ENCODE measurements around the gene RASSF1.
A peak's percentile ranks its signal among the peaks of the same experiment; 100 is the strongest.

Gene RASSF1

DNA sequence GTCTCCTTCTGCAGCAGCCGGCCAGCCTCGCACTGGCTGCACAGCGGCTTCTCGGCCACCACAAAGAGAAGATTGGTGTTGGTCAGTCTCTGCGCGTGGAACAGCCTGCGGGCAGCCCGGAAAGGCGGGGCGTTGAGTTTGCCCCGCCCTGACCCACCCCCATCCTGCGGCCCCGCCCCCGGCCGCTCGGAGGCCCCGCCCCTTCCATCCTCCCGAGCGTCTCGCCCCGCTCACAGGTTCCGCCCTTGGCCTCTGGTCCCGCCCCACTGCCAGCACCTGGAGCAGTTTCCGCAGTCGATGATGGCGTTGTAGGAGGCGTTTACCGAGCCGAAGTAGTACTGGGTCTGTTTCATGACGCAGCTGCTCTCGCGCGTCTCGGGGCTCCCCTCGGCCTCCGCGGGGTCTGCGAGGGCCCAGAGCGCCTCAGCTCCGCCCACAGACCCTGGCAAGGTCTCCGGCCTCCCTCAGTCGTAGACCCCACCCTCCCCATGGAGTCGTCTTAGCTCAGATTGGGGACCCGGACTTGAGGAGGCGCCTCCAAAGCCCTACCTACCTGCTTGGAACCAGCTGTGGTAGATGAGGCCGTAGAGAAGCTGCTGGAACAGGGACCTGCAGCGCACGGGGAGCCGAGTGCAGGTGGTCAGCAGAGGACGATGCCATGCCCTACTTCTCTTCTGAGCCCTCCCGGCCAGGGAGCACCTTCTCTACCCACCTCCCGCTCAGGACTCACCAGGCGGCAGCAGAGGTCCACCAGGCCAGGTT lies 24.6 kb upstream of the RASSF1 start:
- peak; percentile 84 to 89 for DNase-seq (ENCODE audit: low read depth in 2 of 2)

DNA sequence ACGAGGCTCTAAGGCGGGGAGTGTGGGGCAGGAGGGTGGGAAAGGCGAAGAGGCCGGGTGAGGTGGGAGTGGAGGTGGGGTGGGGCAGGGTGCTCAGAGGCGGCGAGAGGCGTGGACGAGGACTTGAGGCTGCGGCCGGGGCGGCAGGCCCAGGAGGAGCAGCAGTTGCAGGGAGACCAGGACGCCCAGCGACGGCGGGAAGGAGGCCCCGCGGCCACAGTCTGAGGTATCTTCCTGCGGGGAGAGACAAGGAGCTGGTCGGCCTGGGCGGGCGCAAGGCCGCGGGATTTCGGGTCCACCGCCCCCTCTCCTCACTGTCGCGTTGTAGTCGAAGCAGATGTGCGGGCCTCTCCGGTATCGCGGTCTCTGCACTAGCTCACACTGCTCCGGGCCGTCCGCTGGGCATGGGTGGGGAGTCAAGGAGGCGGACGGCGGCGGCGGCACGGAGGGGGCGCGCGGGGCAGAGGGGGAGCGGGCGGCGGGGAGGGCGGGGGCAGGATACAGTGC lies 24.0 kb upstream of the RASSF1 start:
- no peak for DNase-seq (ENCODE audit: low read depth in 2 of 2)

DNA sequence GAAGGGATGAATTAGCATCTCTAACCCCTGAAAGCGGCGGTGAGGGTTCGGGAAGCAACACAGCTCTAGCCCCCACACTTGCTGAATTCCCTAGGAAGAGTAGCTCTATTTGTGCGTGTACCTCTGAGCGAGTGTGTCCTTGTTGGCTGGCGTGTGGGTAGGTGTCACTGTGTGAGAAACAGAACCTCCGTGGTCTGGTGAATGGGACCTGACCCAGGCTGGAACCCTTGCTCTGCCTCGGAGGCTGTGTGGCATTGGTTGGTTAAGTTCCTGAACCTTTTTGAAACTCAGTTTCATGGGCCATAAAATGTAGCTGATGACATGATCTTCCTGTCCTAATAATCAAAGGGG lies 19.1 kb upstream of the RASSF1 start:
- no peak for DNase-seq (ENCODE audit: low read depth in 2 of 2)

GRCh38 chr3:50358911-50359759 lies 18.5 kb upstream of the RASSF1 start, which contains the start of gene TMEM115:
Gene TMEM115, minus strand, starts transcription at chr3:50359521. Its CDS starts 458 bp downstream, at chr3:50359063.
- peak; percentile 92 to 94 for DNase-seq (ENCODE audit: low read depth in 2 of 2)

GRCh38 chr3:50358355-50358910 lies 17.8 kb upstream of the RASSF1 start:
- DNase-seq (ENCODE audit: low read depth in 2 of 2) = no peak

DNA sequence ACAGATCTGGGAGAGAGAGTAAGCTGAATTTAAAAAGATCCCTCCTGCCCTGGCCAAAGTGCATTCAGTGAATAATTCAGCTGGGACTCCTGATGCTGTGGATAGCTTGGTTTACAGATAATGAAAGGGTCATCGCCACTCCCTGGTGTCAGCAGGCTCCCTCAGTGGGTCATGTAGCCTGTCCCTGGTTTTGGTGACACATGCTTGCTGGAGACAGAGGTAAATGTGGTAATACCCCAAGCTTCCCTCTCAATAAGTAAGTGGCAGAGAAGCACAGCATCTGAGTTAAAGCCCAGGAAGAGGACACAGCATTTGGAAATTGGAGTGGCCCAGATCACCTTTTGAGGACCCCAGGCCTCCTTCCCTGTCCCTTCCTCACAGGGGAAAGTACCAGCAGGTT lies 16.8 kb upstream of the RASSF1 start:
- no peak for DNase-seq (ENCODE audit: low read depth in 2 of 2)

DNA sequence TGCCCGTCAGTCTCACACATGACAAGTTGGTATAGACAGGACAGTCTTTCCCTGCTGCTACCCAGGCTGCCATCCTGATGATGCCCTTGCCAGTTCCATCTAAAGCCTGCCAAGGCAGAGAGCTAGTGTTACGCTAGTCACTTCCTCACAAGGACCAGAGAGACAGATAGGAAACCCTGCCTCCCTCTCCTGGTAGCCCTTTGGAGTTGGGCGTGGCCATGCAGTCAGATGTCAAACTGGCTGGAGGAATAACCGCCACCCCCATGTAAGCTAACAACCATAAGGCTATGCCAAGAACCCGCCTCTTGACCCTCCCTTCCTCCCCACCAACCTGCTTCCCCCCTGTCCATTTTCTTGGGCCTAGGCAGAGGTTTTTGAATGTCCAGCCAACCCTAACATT lies 15.9 kb upstream of the RASSF1 start:
- DNase-seq (ENCODE audit: low read depth in 2 of 2) = no peak

DNA sequence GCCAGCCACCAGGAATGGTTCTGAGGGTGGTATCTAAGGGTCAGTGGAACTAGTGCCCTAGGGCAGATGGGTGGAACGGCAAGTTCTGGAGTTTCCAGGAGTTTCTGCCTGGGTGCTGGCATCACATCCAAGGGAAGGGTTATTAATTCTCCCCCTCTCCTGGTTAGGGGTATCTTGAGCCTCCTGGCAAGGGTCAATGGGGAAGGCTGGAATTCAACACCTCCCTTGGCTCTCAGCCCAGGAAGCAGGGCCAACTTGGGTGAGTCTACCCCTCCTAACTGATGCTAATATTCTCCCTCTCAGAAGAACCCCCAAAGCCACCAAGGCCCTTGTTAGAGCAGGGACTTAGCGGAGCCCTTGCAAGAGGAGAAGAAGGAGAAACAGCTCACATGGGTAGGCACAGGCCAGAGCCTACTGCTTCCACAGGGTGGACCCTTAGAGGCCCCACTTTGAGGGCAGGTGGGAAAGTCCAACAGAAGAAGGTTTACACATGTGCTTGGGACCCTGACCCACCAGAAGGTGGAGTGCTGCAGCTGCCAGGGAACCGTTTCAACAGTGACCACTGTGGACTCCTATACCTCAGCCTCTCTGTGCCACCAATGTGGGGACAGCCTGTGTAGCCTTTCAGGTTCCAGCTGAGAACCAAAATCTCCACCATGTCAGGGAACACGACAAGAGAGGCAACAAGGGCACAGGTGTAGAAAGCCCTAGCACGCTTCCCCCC lies 15.4 kb upstream of the RASSF1 start:
- DNase-seq (ENCODE audit: low read depth in 2 of 2) = no peak

GRCh38 chr3:50354850-50355249 lies 14.2 kb upstream of the RASSF1 start:
- DNase-seq (ENCODE audit: low read depth in 2 of 2) = no peak

GRCh38 chr3:50354186-50354764 lies 13.6 kb upstream of the RASSF1 start:
- DNase-seq (ENCODE audit: low read depth in 2 of 2) = no peak

DNA sequence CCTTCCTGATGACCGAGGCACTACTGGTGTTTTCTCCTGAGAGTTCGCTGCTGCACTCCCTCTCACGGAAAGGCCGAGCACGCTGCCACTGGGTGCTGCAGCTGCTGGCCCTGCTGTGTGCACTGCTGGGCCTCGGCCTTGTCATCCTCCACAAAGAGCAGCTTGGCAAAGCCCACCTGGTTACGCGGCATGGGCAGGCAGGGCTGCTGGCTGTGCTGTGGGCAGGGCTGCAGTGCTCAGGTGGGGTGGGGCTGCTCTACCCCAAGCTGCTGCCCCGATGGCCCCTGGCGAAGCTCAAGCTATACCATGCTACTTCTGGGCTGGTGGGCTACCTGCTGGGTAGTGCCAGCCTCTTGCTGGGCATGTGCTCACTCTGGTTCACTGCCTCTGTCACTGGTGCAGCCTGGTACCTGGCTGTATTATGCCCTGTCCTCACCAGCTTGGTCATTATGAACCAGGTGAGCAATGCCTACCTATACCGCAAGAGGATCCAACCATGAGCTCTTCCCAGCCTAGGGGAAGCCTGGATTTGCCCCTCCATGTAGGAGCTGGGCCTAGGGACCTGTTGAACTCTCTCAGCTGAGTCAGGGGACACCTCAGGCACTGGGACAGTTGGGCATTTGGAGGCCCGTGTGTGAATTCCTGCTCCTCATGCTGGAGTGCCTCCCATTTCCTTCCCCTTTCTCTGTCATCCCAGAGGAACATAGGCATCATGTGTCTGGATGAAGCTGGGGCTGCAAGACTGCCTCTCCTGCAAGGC lies 12.8 kb upstream of the RASSF1 start:
- no peak for DNase-seq (ENCODE audit: low read depth in 2 of 2)

GRCh38 chr3:50352781-50353180 lies 12.1 kb upstream of the RASSF1 start:
- no peak for DNase-seq (ENCODE audit: low read depth in 2 of 2)

DNA sequence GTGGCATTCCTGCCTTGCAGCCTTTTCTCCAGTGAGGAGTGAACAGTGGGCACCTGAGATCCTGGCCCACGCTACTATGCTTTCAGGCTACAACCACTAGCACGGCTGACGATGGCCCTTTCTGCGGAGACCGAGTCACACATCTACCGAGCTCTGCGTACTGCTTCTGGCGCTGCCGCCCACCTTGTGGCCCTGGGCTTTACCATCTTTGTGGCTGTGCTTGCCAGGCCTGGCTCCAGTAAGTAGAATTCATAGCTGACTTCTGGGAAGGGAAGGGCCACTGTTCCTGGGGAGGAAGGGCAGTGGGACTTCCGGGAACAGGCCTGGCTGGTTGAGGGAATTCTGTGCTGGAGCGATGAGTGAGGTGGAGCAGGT lies 10.7 kb upstream of the RASSF1 start:
- DNase-seq (ENCODE audit: low read depth in 2 of 2) = no peak

DNA sequence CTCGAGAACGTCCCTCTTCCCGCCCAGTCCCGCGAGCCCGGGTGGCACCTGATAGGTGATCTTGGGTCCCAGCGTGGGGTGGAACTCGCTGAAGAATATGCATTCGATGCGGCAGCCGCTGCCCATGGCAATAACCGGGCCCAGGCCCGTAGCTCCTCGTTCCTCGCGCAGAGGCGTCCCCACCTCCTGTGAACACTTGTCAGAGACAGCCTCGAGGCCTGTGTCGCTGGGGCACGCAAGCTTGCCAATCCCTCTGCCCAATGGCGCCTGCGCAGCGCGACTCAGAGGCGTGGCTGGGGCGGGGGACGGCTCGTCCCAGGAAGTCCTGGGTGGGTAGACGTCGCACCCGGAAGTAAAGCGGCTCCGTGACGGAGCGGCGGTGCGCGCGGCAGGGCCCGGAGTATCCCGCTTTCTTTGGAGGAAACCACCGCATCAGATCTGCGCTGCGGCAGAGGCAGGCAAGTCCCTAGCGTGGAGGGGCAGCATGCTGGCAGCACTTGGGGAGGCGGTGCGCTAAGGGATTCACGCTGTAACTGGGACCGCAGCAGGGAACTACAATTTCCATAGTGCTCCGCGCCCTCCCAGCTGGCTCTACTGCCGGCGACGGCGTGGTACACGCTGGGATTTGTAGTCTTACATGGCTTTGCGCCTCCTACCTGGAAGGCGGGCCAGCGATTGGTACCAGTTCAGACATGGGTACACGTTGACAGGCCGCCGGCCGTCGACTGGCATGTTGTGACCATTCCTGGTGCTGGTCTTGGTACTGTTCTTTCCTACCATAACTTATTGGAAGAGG lies 10.1 kb upstream of the RASSF1 start, which contains the start of the genes CYB561D2 and NPRL2:
Gene CYB561D2 (plus strand): TSS at position 336 of the 796 bp plus-strand sequence. CDS start 572 bp downstream, outside the sequence.
Gene NPRL2 (minus strand): TSS at position 249 of the 796 bp plus-strand sequence. CDS start 123 bp downstream, at position 126.
- DNase-seq (ENCODE audit: low read depth in 2 of 2) = peak; percentile 99 to 100

DNA sequence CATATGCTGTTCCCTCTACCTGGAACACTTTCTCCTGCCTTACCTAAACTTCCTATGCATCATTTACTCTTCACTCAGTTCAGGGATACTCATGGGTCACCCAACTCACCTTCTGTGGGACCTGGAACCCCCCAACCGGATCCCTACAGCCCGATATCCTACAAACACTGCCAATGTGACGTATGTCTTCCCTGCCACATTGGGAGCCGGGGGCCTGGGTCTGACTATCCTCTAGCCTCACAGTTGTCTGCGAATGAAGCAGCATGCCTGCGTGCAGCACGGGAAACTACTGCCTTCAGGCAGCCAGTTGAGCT lies 9.5 kb upstream of the RASSF1 start:
- no peak for DNase-seq (ENCODE audit: low read depth in 2 of 2)

DNA sequence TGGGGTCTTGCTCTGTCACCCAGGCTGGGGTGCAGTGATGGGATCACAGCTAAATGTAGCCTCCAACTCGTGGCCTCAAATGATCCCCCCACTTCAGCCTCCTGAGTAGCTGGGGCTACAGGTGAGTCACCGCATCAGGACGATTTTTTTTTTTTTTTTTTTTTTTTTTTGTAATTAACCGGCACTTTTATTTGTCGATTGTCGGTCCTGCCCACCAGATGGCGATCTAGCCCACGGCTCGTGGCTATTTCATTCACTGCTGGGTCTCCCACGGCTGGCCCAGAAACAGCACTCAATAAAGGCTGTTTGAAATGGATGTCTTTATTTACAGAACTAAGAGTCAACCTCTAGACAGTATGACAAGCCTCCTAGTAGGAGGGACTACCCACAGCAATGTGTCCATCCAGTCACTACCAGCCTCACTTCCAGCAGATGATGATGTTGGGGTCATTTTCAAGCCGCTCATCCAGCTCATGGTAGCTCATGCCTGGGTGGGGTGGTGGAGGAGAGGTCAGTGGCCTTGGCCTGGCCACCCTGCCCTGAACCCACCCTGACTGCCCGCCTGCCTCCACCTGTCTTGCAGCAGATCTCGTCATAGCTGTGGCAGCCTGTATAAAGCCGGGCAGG lies 6.7 kb upstream of the RASSF1 start:
- peak; percentile 51 for DNase-seq (ENCODE audit: low read depth in 2 of 2)

DNA sequence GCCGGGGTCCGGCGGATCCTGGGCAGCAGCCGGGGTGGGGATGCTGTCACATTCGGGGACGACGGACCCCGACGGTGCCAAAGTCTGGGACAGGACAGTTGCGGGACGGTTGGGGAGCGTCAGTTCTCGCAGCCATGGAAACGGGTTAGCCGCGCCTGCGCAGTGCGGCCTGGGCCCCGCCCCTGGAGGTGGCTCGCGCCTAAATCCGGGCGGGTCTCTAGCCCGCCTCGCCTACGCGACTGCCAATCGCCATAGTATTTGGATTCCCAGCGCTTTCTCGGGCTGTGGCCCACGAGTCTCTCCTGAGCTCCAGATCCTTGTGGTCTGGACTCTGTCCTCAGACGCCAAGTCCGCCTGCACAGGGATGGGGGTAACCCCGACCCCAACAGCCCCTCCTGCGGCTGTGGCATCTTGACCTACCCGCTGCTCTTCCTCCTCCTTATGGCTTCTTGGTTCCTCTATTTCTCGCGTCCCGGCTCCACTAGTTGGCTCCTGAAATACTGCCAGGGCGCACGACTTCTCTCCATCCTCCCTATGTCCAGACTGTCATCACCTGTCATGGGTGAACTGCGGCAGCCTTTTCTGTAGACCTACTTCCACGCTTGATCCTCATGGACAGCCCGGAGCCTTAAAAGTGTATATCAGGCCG lies 5.1 kb upstream of the RASSF1 start, which contains the start of gene ZMYND10:
Gene ZMYND10 (minus strand): TSS at position 147 of the 649 bp plus-strand sequence. CDS start 153 bp downstream, outside the sequence.
- peak; percentile 64 to 66 for DNase-seq (ENCODE audit: low read depth in 2 of 2)

DNA sequence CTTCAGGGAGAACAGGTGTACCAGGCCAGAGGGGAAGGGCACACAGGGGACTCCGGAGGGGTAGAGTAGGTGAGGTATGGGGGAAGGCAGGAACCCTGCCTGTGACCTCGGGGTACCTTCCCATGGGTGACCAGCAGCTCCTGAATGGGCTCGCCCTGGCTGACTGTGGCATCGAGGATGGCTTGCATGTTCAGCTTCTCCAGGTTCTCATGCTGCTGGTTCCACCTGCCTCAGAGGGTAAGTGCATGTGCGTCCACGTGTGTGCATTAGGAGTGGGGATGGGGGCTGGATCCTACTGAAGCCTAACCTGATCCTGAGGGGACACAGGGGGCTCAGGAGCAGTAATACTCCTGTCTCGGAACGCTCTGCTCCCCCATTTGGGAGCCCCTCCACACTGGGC lies 4.4 kb upstream of the RASSF1 start:
- DNase-seq (ENCODE audit: low read depth in 2 of 2) = no peak
